Measurements from ENCODE around the gene SOD2. TPM values are rescaled to one million over a fixed set of nuclear protein-coding genes. Genes with fewer than 3 reads are reported as not detected.
"Not testable (repeated sequence)": the region's sequence is repeated elsewhere in the genome, so short reads cannot be mapped to it uniquely, and the experiment has no call there.

The SOD2 gene
- polyA plus RNA-seq, 3 donors = 100 to 131 (median 122) TPM

DNA sequence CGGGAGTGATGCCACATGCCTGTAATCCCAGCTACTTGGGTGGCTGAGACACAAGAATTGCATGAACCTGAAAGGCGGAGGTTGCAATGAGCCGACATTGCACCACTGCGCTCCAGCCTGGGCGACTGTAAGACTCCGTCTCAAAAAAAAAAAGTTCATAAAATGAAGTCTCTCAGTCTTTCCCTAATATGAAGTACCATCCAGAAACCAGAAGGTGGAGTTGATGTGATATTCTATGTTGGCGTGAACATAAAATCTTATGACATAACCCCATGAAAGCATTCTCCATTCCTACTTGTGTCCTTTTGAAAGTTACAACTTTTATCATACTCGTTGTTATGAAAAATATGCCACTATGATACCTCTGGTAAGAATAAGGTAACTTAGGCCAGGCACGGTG lies 5.7 kb downstream of the SOD2 start:
- DNase-seq = no peak

DNA sequence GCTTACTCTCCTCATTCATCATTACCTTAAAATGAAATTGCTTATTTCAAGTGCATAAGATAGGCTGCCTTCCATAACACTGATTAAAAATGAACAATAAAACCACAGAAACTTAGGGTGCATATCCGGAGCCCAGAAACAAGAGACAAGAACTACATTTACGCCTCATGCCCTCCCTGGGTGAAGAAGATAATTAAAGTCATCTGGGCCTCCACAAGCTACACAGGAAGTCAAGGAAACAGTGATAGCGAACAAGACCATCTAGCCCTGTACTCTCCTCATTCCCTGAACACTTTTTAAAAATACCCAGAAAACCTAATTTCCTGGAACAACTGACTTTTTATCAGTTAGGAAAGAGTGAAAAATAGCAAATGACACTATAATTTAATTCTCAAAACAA lies 6.3 kb downstream of the SOD2 start:
- DNase-seq = no peak

DNA sequence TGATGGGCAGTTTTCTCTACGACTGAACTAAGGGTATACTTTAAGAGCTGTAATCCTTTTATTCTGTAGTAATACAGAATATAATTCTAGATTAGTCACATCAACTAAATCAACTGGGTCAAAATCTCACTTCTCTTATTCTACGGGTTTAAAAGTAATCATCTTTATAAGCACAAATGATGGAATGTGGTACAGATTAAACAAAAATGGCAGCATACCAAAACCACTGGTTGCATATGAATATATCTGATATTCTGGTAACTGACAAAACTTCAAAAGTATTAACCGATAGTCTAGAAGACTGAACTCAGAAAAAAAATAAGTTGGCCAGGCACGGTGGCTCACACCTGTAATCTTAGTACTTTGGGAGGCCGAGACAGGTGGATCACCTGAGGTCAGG lies 7.0 kb downstream of the SOD2 start:
- DNase-seq = no peak

DNA sequence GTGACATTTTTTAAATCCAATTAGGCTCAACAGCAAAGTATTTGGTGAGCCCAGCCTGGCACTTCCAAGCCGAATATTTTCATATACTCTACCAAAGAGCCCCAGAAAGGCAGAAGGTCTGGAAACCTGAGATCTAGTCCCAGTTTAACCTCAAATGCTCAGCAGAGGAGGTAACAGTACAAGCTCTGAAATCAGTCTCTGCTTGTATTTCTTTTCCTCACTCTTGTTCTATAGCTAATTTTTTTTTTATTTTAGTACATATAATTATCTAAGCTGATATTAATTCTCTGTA lies 9.1 kb downstream of the SOD2 start:
- DNase-seq = no peak

DNA sequence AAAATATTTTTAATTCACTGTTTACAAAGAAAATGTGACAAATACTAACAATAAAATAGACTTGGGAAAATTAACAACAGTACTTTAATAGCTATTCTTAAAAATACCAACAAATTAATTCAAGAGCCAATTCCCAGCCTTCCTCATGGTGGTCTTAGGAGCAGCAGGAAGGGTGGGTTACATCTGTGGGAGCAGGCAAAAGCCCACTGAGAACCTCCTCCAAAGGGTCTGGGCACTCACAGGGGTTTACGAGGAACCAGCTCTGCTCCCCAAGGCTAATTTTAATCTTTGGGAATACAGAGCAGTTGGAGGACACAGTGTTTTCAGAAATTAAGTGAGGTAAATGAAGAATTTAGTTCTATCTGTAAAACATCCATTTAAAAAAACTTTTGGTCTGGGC lies 10.2 kb downstream of the SOD2 start:
- DNase-seq = no peak

DNA sequence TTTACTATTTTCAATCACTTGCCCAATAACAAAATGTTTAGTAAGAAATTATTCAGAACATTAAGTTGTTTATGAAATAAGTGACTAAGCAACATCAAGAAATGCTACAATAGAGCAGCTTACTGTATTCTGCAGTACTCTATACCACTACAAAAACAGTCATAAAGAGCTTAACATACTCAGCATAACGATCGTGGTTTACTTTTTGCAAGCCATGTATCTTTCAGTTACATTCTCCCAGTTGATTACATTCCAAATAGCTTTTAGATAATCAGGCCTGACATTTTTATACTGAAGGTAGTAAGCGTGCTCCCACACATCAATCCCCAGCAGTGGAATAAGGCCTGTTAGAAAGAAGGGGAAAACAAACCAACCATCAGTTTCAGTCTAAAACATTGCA lies 10.7 kb downstream of the SOD2 start:
- no peak for DNase-seq

DNA sequence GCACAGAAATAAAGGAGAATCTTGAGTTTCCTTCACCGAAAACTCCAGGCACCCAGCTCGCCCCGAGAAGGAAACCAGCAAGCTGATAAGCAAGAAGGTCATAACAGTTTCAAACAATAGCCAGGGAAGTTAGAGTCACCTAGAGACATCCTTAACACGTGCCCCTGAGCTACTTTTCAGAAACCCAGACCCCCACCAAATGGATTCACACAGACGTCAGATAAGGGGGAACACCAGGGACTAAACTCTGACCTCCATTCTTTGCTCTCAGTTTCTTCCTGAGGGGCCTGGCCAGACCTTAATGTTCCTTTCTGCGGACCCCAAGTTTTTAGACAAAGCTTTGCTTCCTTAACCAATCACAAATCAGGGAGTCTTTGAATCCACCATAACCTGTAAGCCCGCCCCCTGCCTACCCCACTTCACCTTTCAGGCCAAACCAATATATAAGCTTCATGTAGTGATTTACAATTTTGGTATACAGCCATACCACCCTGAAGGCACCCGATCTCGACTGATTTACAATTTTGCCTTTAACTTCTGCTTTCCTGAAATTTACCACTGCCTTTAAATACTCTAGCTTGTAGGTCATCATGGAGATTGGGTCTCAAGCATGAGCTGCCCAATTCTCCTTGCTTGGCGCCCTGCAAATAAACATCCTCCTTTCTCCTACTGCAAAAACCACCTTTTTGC lies 11.7 kb downstream of the SOD2 start:
- no peak for DNase-seq

DNA sequence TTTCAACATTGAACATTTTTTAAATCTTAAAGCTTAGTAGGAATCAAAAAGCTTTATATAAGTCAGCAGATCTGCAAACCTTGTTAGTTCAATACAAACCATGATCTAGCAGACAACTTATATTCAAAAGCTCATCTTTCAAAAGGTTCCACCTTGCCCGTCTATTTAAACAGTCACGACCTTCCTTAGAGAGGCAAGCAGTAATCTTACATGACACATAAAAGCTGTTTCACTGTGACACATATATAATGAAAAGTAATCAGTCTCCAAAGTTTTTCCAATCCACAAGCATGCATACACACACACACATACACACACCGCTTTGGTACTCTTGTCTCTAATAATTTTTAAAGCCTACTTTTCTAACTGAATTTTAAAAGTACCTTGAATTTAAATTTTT lies 12.9 kb downstream of the SOD2 start:
- no peak for DNase-seq

DNA sequence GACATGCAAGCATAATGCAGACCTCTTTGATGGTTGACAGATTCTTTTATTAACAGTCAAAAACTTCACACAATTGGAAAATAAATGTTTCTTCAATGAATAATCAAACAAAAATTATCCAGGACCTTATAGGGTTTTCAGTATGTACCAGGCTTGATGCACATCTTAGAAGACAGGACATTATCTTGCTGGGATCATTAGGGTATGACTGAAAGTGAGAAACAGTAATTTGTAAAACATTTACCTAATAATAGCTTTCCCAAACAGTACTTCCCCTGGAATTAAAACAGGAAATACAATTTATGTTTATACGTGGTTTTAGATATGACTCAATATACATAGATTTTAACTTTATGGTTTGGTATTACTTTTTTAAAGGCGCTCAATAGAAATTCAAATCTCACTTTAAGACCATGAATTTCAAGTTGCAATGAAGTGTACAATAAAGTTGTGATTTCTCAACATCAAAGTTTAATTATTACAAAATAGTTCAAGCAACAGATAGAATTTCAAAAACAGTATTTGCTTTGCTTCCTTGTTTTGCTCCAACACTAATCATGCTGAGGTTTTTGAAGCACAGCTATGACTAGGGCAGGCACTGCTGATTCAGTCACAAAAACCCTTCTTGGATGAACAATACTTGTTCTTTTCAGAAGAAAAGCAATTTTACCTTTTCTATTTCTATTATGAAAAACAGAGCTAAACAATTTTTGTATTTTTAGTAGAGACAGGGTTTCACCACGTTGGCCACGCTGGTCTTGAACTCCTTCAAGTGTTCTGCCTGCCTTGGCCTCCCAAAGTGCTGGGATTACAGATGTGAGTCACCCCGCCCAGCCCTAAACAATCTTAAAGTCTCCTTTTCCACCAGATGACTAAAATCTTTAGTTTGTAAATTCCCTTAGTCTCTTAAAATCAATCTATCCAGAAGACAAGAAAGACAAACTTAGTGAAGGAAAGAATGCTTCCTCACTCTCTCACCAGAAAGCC lies 13.7 kb downstream of the SOD2 start:
- no peak for DNase-seq

DNA sequence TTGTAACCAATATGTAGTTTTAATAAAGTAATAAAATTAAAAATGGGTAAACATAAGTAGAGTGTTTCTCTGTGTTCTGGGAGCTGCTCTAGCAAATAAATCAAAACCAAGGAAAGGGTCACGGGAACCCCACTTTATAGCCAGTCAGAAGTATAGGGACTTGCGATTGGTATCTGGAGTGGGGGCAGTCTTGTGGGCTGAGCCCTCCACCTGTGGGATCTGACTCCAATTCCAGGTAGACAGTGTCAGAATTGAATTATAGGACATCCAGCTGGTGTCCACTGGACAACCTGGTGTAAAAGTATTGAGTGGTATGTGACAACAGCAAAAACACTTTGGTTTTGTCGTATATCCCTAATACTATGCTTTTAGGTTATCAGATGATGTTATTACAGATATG lies 14.5 kb downstream of the SOD2 start:
- DNase-seq = no peak

DNA sequence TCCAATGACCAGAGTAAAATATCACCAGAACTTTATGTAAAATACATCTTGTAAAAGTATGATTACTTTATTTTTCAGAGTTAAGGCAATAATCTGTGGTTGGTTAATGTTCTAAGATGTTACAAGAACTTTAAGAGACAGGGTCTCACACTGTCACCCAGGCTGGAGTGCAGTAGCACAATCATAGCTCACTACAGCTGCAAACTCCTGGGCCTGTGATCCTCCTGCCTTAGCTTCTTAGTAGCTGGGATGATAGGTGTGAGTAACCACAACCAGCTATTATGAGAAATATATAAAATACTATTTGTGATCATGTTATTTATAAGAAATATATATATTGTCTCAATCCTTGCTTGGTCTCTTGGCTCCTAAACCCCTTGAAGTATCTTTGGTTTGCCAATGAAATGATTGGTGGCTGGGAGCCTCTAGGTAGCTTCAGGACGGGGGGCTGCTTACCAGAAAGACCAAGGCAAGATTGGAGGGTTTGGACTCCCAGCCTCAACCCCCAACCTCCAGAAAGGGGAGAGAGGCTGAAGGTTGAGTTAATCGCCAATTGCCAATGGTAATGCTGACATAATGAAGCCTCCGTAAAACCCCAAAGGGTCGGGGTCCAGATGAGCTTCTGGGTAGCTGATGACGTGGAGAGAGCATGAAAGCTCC lies 15.4 kb downstream of the SOD2 start:
- DNase-seq = no peak

DNA sequence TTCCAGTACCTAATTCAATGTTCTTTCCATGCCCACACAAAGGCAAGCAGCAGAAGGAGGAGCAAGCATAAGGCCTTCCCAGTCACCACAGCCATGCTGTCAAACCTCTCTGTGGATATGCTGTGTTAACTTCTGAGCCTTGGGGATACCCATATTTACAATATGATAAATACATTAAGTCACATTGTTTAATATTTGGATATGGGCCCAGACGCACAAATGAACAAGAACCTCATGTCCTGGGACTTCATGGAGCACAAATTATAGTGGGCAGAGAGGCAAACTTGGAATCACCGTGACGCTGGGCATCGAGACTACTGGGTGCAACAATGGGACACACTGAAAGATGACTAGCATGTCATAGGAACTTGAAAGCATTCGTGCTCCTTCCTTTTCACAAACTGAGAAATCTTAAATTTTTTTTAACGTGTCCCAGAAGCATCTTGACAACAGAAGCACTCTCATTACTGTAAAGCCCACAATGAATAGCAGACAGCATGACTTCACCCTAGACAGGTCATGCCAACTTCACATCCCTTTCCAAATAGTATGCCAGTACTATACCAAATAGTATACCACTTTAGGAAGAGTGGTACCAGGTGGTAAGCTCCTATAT lies 16.0 kb downstream of the SOD2 start:
- no peak for DNase-seq

DNA sequence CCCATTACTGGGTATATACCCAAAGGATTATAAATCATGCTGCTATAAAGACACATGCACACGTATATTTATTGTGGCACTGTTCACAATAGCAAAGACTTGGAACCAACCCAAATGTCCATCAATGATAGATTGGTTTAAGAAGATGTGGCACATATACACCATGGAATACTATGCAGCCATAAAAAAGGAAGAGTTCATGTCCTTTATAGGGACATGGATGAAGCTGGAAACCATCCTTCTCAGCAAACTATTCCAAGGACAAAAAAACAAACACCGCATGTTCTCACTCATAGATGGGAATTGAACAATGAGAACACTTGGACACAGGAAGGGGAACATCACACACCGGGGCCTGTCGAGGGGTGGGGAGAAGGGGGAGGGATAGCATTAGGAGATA lies 16.8 kb downstream of the SOD2 start:
- not testable (repeated sequence) for DNase-seq

DNA sequence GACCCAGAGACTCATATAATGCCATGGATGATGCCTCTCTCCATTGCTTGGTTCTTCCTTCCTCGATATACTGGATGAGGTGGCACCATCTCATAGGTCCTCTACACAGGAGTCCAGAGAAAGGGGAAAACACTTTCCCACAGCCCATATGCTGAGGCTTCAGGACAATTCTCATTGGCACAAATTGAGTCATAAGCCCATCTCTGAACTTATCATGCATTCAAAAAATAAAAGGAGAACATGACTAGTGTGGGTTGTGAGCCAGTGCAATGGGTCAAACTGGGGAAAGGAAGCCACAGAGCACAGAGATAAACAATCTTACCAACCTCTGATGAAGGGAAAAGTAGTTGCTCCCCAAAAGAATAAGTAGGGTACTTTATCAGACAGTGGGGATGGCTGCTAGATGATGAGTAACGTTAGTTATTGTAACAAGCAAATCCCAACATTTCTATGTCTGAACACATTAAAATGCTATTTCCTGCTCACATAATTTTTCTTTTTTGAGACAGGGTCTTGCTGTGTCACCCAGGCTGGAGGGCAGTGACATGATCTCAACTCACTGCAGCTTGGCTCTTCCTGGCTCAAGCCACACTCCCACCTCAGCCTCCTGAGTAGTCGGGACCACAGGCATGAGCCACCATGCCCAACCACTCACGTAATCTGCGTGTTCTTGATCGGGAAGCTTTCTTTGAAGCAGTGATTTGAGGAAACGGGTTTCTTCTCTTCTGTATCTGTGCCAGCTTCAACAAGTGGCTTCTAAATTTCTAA lies 27.0 kb downstream of the SOD2 start:
- DNase-seq = no peak

DNA sequence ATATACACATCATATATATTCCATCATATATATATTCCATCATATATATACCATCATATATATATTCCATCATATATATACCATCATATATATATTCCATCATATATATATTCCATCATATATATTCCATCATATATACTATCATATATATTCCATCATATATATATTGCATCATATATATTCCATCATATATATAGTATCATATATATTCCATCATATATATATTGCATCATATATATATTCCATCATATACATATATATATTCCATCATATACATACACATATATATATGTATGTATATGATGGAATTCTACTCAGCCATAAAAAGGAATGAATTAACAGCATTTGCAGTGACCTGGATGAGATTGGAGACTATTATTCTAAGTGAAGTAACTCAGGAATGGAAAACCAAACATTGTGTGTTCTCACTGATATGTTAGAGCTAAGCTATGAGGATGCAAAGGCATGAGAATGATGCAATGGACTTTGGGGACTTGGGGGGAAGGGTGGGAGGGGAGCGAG lies 29.6 kb downstream of the SOD2 start:
- not testable (repeated sequence) for DNase-seq

DNA sequence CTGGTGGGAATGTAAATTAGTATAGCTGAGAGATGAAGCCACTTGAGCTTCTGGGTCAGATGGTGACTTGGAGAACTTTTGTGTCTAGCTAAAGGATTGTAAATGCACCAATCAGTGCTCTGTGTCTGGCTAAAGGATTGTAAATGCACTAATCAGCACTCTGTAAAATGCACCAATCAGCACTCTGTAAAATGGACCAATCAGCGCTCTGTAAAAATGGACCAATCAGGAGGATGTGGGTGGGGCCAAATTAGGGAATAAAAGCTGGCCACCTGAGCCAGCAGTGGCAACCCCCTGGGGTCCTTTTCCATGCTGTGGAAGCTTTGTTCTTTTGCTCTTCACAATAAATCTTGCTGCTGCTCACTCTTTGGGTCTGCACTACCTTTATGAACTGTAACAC lies 31.1 kb downstream of the SOD2 start:
- DNase-seq = not testable (repeated sequence)

DNA sequence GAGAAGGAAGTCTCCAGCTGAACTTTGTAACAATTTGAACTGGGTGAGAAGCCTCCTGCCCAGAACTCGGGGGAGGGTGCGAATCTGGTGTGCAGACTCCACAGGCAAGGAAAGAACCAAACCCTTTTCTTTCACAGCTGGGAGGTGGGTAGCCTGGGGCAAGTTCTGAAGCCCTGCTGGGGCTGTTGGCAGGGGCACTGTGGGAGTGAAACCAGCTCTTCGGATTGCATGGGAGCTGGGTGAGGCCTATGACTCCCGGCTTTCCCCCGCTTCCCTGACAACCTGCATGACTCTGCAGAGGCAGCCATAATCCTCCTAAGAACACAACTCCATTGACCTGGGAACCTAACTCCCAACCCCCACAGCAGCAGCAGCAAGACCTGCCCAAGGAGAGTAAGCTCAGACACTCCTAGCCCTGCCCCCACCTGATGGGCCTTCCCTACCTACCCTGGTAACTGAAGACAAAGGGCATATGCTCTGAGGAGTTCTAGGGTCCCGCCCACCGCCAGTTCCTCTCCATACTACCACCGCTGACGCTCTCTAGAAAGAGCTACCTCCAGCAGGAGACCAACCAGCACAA lies 37.5 kb downstream of the SOD2 start:
- DNase-seq = no peak

DNA sequence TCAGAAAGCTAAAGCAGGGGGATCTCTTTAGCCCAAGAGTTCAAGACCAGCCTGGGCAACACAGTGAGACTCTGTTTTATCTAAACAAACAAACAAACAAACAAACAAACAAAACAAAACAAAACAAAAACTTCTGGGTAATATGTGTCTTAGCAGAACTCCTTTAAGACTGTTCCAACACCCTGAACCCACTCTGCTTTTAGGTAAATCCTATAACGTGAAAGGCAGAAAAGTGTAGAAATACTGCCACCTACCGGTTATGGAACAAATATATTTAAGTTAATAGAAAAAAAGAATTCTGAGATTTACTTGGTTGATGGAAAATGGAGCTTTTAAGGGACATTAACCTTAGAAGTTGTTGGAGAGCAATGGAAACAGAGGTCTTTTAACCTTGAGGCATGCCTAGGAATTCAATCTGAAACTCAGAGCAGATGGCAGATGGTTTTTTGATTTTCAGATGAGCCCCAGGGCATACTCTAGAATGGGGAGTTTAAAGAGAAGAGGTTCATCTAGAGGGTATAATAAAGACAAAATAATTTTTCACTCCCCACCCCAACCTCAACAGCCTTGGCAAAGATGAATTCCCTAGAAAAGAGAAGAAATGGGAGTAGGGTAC lies 38.5 kb downstream of the SOD2 start:
- DNase-seq = peak; percentile 71

DNA sequence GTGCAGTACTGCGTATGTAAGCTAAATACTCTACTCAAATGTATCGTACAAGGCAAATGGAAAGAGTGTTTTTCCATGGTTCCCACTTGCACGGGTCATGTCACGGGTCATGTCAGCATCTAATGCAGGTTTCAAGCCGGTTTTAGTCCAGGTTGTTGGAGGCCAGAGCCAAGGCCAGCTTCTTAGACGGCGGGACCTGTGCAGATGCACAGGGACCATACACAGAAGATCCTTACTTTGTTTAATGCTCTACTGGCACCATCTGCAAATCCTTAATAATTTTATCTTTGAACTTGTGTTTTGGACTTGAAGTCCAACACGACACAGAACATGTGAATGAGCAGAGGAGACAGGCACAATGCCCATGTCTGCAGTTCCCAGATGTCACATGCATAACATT lies 42.7 kb downstream of the SOD2 start:
- no peak for DNase-seq

DNA sequence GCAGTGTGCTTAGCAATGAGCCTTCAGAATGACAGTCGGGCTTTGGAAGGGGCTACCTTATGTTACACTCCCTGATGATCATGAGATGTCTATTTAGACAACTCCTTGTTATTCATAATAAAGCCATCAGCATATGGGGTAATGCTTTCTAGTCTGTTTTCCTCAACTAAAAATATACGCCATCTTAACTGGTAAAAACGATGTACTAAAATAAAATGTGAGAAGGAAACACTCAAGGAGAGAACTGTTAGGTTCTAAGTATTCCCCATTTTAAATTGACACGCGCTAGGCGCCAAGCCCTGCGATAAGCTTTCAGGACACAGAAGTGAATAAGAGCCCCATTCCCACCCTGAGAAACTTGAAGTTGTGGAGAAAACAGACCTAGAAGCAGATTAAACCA lies 43.6 kb downstream of the SOD2 start:
- no peak for DNase-seq

DNA sequence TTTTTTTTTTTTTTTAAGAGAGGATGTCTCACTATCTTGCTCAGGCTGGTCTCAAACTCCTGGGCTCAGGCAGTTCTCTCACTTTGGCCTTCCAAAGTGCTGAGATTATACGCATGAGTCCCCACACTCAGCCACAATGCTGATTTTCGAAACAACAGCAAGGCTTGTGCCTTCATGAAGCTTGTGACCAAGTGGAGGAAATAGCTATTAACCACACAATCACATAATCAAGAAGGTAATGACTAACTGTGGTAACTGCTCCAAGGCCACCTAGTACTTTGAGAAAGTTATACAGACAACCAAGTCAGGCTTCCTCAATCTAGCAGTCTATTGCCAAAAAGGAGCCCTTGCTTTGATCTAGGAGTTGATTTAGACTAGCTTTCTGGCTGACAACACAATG lies 46.3 kb downstream of the SOD2 start:
- peak; percentile 7 for DNase-seq
